ENCODE measurements around the gene WSB2. TPM values are rescaled to one million over a fixed set of nuclear protein-coding genes. Genes with fewer than 3 reads are reported as not detected.

Gene WSB2
- total RNA-seq = 94.0 and 117 TPM in 2 replicates

DNA sequence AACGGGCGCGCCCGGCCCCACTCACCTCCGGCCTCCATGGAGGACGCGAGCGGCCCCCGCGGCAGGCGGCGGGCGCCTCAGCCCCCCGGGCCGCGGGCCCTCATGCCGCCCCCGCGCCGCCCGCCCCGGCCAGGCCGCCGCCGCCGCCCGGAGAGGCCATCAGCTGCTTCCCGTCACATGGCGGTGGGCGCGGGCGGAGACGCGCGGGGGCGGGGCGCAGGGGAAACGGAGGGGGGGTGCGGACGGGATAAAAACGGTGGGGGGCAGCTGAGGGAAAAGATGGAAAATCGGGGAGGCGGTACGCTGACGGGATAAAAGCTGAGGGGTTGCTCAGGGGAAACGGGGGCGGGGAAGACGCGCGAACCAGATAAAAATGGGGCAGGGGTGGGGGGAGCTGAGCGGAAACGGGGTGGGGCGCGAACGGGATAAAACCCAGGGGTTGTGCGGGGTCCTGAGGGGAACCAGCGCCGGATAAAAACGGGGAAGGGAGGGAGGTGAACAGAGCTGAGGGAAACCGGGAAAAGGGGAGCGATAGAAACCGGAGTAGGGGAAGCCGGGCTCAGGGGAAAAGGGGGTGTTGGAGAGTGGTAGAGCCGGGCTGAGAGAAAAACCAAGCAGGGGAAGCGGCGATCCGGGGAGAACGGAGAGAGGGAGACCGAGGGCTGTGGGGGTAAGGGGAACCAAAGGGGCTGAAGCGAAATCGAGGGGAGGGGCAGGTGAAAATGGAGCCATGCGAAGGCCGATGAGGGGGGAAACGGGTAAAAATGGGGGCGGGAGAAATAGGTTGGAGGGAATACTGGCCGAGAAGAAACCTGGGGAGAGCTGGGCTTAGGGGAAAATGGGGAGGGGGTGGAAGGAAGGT lies at the start of gene WSB2:
TSS of gene WSB2 (minus strand) at position 169 of the 862 bp plus-strand sequence. CDS start at position 38, 131 bp downstream.

GRCh38 chr12:118103601-118104382 lies 42.8 kb upstream of the WSB2 start, which contains the start of gene VSIG10:
Gene VSIG10, minus strand, starts transcription at chr12:118104011. Its CDS starts 340 bp downstream, at chr12:118103671.

DNA sequence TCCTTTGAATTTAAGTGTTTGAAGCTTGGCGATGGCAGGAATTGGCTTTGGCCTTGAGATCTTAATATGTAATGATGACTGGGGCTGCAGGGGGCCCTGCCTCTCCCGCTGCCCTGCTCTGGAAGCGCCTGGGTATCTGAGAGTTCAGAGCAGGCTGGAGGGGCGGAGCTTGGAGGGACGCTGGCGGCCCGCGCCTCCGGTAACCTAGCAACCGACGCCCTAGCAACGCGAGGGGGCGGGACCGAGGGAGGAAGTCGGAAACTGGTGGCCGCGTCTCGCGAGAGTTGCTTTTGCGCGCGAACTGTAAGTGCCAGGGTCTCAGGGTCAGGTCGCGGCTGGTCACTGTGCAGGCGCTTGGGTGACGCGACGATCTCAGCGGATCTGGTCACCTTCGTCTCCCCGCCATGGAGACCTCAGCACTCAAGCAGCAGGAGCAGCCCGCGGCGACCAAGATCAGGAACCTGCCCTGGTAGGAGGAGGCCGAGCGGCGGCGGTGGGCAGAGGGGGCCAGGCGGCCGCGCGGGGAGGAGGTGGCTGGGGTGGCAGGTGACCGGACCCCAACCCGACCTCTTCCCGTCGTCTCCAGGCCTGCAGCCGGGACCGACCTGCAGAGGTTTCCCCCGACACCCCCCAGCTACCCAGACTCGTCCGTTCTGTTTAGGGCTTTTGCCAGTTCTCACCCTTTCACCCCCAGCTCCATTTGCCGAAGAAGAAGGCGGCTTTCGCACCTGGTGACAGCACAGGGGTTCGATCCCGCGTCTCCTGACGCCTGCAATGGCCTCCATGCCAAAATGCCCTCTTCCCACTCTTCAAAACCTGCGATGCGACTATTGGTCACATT lies 44.3 kb downstream of the WSB2 start, which contains the start of gene RFC5:
TSS of gene RFC5 (plus strand) at position 280 of the 841 bp plus-strand sequence. CDS start at position 405, 125 bp downstream.

Small RNAs within 50 kb of the gene (small RNA-seq; reads per million reads assigned to genes)
- not detected for gene AC131159.1

Other genes starting within 250 kb of the WSB2 start
- gene KSR2, start 92.2 kb downstream of the WSB2 start, total RNA-seq = 1.2 and 1.3 TPM in 2 replicates
- 15.7 and 23.6 TPM in 2 replicates for gene RFC5, start 44.5 kb downstream of the WSB2 start, total RNA-seq
- 32.1 and 65.3 TPM in 2 replicates for gene VSIG10, start 42.8 kb upstream of the WSB2 start, total RNA-seq
- gene PEBP1, start 74.9 kb upstream of the WSB2 start, total RNA-seq = 106 TPM in 2 replicates

Data from vein endothelial cell (primary cell).